Brain pericyte (primary cell): ENCODE data around the gene IL1RL2.

Experiments used
- DNase-seq: peaks from one replicate; pipeline ENCODE4 v3.0.0-alpha.2; 2012; ENCODE audit warnings: low read depth, low spot score

Gene IL1RL2

GRCh38 chr2:102264952-102265351, 78.1 kb downstream of the IL1RL2 start:
- no peak for DNase-seq

GRCh38 chr2:102266204-102266603, 79.4 kb downstream of the IL1RL2 start:
- DNase-seq, result no peak

- no peak for DNase-seq
Observed at GRCh38 chr2:102267774-102268173, 81.0 kb downstream of the IL1RL2 start.

- no peak for DNase-seq
Observed at GRCh38 chr2:102268510-102269199, 81.8 kb downstream of the IL1RL2 start.

- no peak for DNase-seq
Observed at GRCh38 chr2:102269200-102269524, 82.3 kb downstream of the IL1RL2 start.

GRCh38 chr2:102271844-102272243, 85.0 kb downstream of the IL1RL2 start:
- DNase-seq, result no peak

- no peak for DNase-seq
Observed at GRCh38 chr2:102273619-102274211, 86.9 kb downstream of the IL1RL2 start.

- DNase-seq, result no peak
Observed at GRCh38 chr2:102276549-102277201, 89.9 kb downstream of the IL1RL2 start.

GRCh38 chr2:102277202-102277700, 90.4 kb downstream of the IL1RL2 start:
- no peak for DNase-seq

GRCh38 chr2:102278720-102279390, 92.0 kb downstream of the IL1RL2 start:
- DNase-seq, result no peak

- DNase-seq, result no peak
Observed at GRCh38 chr2:102279391-102279735, 92.5 kb downstream of the IL1RL2 start.

- no peak for DNase-seq
Observed at GRCh38 chr2:102282678-102283091, 95.9 kb downstream of the IL1RL2 start.

GRCh38 chr2:102283996-102284395, 97.2 kb downstream of the IL1RL2 start:
- no peak for DNase-seq

- no peak for DNase-seq
Observed at GRCh38 chr2:102284611-102285010, 97.8 kb downstream of the IL1RL2 start.

- no peak for DNase-seq
Observed at GRCh38 chr2:102285368-102285767, 98.5 kb downstream of the IL1RL2 start.

- no peak for DNase-seq
Observed at GRCh38 chr2:102286041-102286440, 99.2 kb downstream of the IL1RL2 start.

- DNase-seq, result no peak
Observed at GRCh38 chr2:102289129-102289528, 102.3 kb downstream of the IL1RL2 start.
